GM12878 (cell line): ENCODE measurements around the gene ZNF354B. TPM values are rescaled to one million over a fixed set of nuclear protein-coding genes. Genes with fewer than 3 reads are reported as not detected.
"Not testable (repeated sequence)": the region's sequence is repeated elsewhere in the genome, so short reads cannot be mapped to it uniquely, and the experiment has no call there.

Experiments
- ATAC-seq: fragments of 200-7000 bp; cut with Tn5 transposase; 3 replicates; pipeline ENCODE4 v1.9.1; 2020; ENCODE audit warnings: mild to moderate bottlenecking, moderate library complexity
- BruUV-seq: library from RNA; stranded (reverse); fragments of 400-500 nt; replicated peaks from 2 replicates; lab custom pipeline; 2021; lab: Mats Ljungman, UMichigan
- CTCF ChIA-PET: fragments of 300-600 bp; sonication (Branson Sonifier 250); formaldehyde crosslinking; extraction: SDS; loops from one replicate; lab custom pipeline; 2021; ENCODE audit warnings: inconsistent platforms; lab: Yijun Ruan, JAX
- POLR2A ChIA-PET: fragments of 350-600 bp; formaldehyde crosslinking; extraction: SDS; loops from one replicate; lab custom pipeline; 2021; ENCODE audit warnings: inconsistent platforms; lab: Charles Lee
- RAD21 ChIA-PET: fragments of 300-600 bp; sonication (Branson Sonifier 250); formaldehyde crosslinking; loops from one replicate; lab custom pipeline; 2023; ENCODE audit warnings: antibody characterized with exemption; ENCODE audit not compliant: unreplicated experiment; lab: Charles Lee
- SMC1A ChIA-PET: fragments of 300-600 bp; sonication (Branson Sonifier 250); formaldehyde crosslinking; loops from one replicate; lab custom pipeline; 2023; ENCODE audit not compliant: unreplicated experiment, uncharacterized antibody; lab: Charles Lee
- DNase-seq: peaks from one replicate; pipeline ENCODE4 v3.0.0-alpha.2; 2011; ENCODE audit warnings: low read depth, low spot score
- FAIRE-seq: peaks from 3 replicates; lab custom pipeline; 2011; peaks lifted over from hg19 to GRCh38; lab: Jason Lieb, UNC
- H2AFZ ChIP-seq: 2 replicates; pipeline ENCODE4 v1.6.0; 2011; ENCODE audit warnings: low read depth, low read length, control low read depth; ENCODE audit not compliant: control insufficient read depth
- H3K27ac ChIP-seq: 2 replicates; pipeline ENCODE4 v1.5.1; 2011; ENCODE audit warnings: control low read depth; ENCODE audit not compliant: control insufficient read depth, insufficient read depth
- H3K27me3 ChIP-seq, 2 experiments: replicated peaks in 1 of 2; 2 replicates each; pipeline versions ENCODE4 v1.6.0 to v1.6.1; 2011; ENCODE audit warnings: low read length in 1 of 2; ENCODE audit not compliant: control insufficient read depth in 2 of 2, insufficient read depth in 2 of 2
- H3K36me3 ChIP-seq, 2 experiments: 2 replicates each; pipeline ENCODE4 v1.5.1; 2011; ENCODE audit warnings: low read length in 1 of 2; ENCODE audit not compliant: control insufficient read depth in 2 of 2, insufficient read depth in 2 of 2
- H3K4me1 ChIP-seq: 2 replicates; pipeline ENCODE4 v1.6.1; 2011; ENCODE audit warnings: mild to moderate bottlenecking, low read length, moderate library complexity, mixed read lengths; ENCODE audit not compliant: control insufficient read depth, insufficient read depth
- H3K4me2 ChIP-seq: 2 replicates; pipeline ENCODE4 v1.6.0; 2011; ENCODE audit warnings: control low read depth; ENCODE audit not compliant: control insufficient read depth, insufficient read depth
- H3K4me3 ChIP-seq: fragments of 200-600 bp; sonication (generic); 2 replicates; pipeline ENCODE4 v1.5.1; 2016
- H3K79me2 ChIP-seq: 2 replicates; pipeline ENCODE4 v1.6.0; 2011; ENCODE audit warnings: low read length; ENCODE audit not compliant: control insufficient read depth, insufficient read depth
- H3K9ac ChIP-seq: 2 replicates; pipeline ENCODE4 v1.8.0; 2011; ENCODE audit warnings: low read length, control low read depth, mixed read lengths; ENCODE audit not compliant: control insufficient read depth, insufficient read depth
- H3K9me3 ChIP-seq: replicated peaks from 3 replicates; pipeline ENCODE4 v1.5.1; 2011; ENCODE audit warnings: mild to moderate bottlenecking, low read length; ENCODE audit not compliant: control insufficient read depth, insufficient read depth
- H4K20me1 ChIP-seq: 2 replicates; pipeline ENCODE4 v1.6.0; 2011; ENCODE audit not compliant: control insufficient read depth, insufficient read depth
- BCLAF1 ChIP-seq: fragments of 450-650 bp; IDR thresholded peaks from 2 replicates; pipeline ENCODE4 v1.6.1; 2017; ENCODE audit warnings: antibody characterized with exemption, mild to moderate bottlenecking, moderate library complexity
- CBFB ChIP-seq: IDR thresholded peaks from 2 replicates; pipeline ENCODE4 v1.6.1; 2016; ENCODE audit warnings: antibody characterized with exemption, low read depth
- CEBPB ChIP-seq, 2 experiments: fragments of 150-350 bp in 1 of 2; IDR thresholded peaks; 2 replicates each; pipeline ENCODE4 v1.6.1; 2012 to 2014; ENCODE audit warnings: low read depth in 2 of 2, low read length in 2 of 2, borderline replicate concordance in 1 of 2, inconsistent platforms in 1 of 2
- CUX1 ChIP-seq: IDR thresholded peaks from 2 replicates; pipeline ENCODE4 v1.6.1; 2012; ENCODE audit warnings: improper control_type of control experiment, low read depth, low read length; ENCODE audit not compliant: insufficient replicate concordance
- MYB ChIP-seq: fragments of 150-350 bp; IDR thresholded peaks from 2 replicates; pipeline ENCODE4 v1.6.1; 2014; ENCODE audit warnings: mild to moderate bottlenecking, low read depth, low read length, borderline replicate concordance
- POLR2AphosphoS5 ChIP-seq: IDR thresholded peaks from 2 replicates; pipeline ENCODE4 v1.6.1; 2011; ENCODE audit warnings: mild to moderate bottlenecking, low read length, inconsistent platforms
- ZNF274 ChIP-seq: IDR thresholded peaks from one replicate; pipeline ENCODE4 v1.8.0; 2011; ENCODE audit not compliant: insufficient read length, insufficient read depth
- WGBS: methylation state at CpG from one replicate; pipeline ENCODE4 v1.1.6; 2016; ENCODE audit warnings: low lambda C conversion rate; ENCODE audit not compliant: insufficient replicate concordance, insufficient coverage; ENCODE audit errors: missing lambda C conversion rate; 5-methylcytosine and 5-hydroxymethylcytosine counted together
- in situ Hi-C: fragments of 300-500 bp; cut with MboI; formaldehyde crosslinking; loops from 9 replicates; pipeline ENCODE4 v1.14.3; 2018; ENCODE audit warnings: mixed read lengths
- intact Hi-C: fragments of 100-400 bp; cut with micrococcal nuclease; formaldehyde crosslinking; loops from one replicate; pipeline ENCODE4 v1.14.2; 2022; ENCODE audit not compliant: unreplicated experiment
- polyA plus RNA-seq, 11 experiments: library from polyadenylated mRNA; depleted of rRNA in 4 of 11; unstranded in 6 of 11; stranded (reverse) in 5 of 11; fragments of >200 nt; fragmentation: Nextera tagmentation in 4 of 11; fragmentation: Illumina TruSeq in 1 of 11; extraction: Ambion mirVana in 4 of 11; extraction: Trizol in 1 of 11; gene quantifications; 1 replicate in 1 of 11; 2 replicates in 10 of 11; pipeline versions ENCODE4 v1.2.1 to v1.2.3, GENCODE V29; 2011 to 2016; ENCODE audit warnings: inconsistent platforms in 2 of 11, missing spikeins in 2 of 11, low read depth in 1 of 11
- total RNA-seq, 4 experiments: library from RNA; depleted of rRNA in 3 of 4; stranded (reverse); fragments of >200 nt in 3 of 4; fragmentation: Illumina TruSeq in 1 of 4; extraction: Trizol in 1 of 4; gene quantifications; 2 replicates each; pipeline versions ENCODE4 v1.2.1 to v1.2.3, GENCODE V29; 2013 to 2021

ZNF354B gene
- total and polyA plus RNA-seq, 10 of the 15 experiments (the other 5 are each of a cell fraction or from before 2014, with no cell fraction given) = 0.64 to 11.1 (median 4.9) TPM

GRCh38 chr5:178883115-178883694 lies 23.5 kb downstream of the ZNF354B start:
- H3K4me2 ChIP-seq, FAIRE-seq, in situ Hi-C loops, RAD21 ChIA-PET, DNase-seq, H4K20me1 ChIP-seq, H3K4me3 ChIP-seq, SMC1A ChIA-PET, H2AFZ ChIP-seq, H3K4me1 ChIP-seq, H3K79me2 ChIP-seq, H3K36me3 ChIP-seq, CTCF ChIA-PET, H3K27me3 ChIP-seq, H3K9ac ChIP-seq, POLR2A ChIA-PET, H3K27ac ChIP-seq, ATAC-seq, intact Hi-C loops: not testable (repeated sequence)
- TF ChIP-seq ZNF274 = peak; percentile 24
- TSS peak; percentile 54 for BruUV-seq
- H3K9me3 ChIP-seq = peaks cover 20% of the 10 kb centered on the region
- WGBS = 49% methylated on average over 4 of the region's 4 CpGs

GRCh38 chr5:178883815-178884430 lies 24.2 kb downstream of the ZNF354B start:
- Histone ChIP-seq H3K4me1 (no peaks in the 10 kb centered on the region), H3K9me3 (peaks cover 20% of the 10 kb centered on the region), H3K9ac (no peak overlapping the region), H3K79me2 (no peaks in the 10 kb centered on the region), H3K27ac (no peak overlapping the region), H4K20me1 (no peaks in the 10 kb centered on the region), H2AFZ (no peak overlapping the region), H3K36me3 (peaks cover 2 to 9% of the 10 kb centered on the region in 2 experiments), H3K27me3 (no peaks in the 10 kb centered on the region), H3K4me3 (no peak overlapping the region), H3K4me2 (no peak overlapping the region)
- ChIA-PET RAD21 (no interaction called here), CTCF (interaction anchor here (0.6 kb wide), 1 partner anchor 94 kb away, joined by 3 read pairs; no protein-coding TSS in a partner anchor), POLR2A (no interaction called here), SMC1A (no interaction called here)
- intact Hi-C loops (no loop called here), in situ Hi-C loops (no loop called here)
- no peak for FAIRE-seq
- 72% methylated on average over 6 of the region's 6 CpGs for WGBS
- ATAC-seq = no peak
- DNase-seq = no peak
- no TSS peak for BruUV-seq
- TF ChIP-seq BCLAF1 (no peak), CEBPB (IDR thresholded peaks at IDR 0.05; ENCODE audit: borderline replicate concordance in 1 of 2, low read depth in 2 of 2, low read length in 2 of 2) (no peak), CBFB (no peak), POLR2AphosphoS5 (no peak), MYB (no peak), CUX1 (no peak)
